HepG2 (cell line): Measurements from ENCODE around the gene ZNRF3. TPM values are rescaled to one million over a fixed set of nuclear protein-coding genes. Genes with fewer than 3 reads are reported as not detected.

Experiments used
- CREB1 ChIP-seq, 2 experiments: fragments of 450-650 bp in 1 of 2; IDR thresholded peaks; 2 replicates each; pipeline ENCODE4 v1.6.1; 2016 to 2017; ENCODE audit warnings: control low read depth in 1 of 2, mild to moderate bottlenecking in 1 of 2, missing compliant biosample characterization in 1 of 2, missing genetic modification characterization in 1 of 2
- EHMT2 ChIP-seq: fragments of 200-600 bp; sonication (generic); IDR thresholded peaks from 2 replicates; pipeline ENCODE4 v1.7.0; 2017; ENCODE audit warnings: antibody characterized with exemption, low read depth, low read length, borderline replicate concordance
- EZH2 ChIP-seq: conservative IDR thresholded peaks from 2 replicates; pipeline ENCODE4 v1.6.1; 2012; ENCODE audit warnings: mild to moderate bottlenecking, low read depth, low read length, moderate library complexity
- KLF16 ChIP-seq, 2 experiments: sonication (generic) in 1 of 2; formaldehyde crosslinking in 1 of 2; IDR thresholded peaks; 2 replicates each; pipeline versions ENCODE4 v1.6.1 to v1.8.0; 2016 to 2023; ENCODE audit warnings: missing genetic modification reagents in 2 of 2, missing compliant biosample characterization in 1 of 2
- SOX5 ChIP-seq: IDR thresholded peaks from 2 replicates; pipeline ENCODE4 v1.6.1; 2016; ENCODE audit warnings: borderline replicate concordance
- TCF12 ChIP-seq, 2 experiments: fragments of 450-650 bp in 1 of 2; sonication (generic) in 1 of 2; formaldehyde crosslinking in 1 of 2; IDR thresholded peaks; 2 replicates each; pipeline versions ENCODE4 v1.6.1 to v1.8.0; 2017 to 2022; ENCODE audit warnings: antibody characterized with exemption in 1 of 2, mild to moderate bottlenecking in 1 of 2, missing genetic modification reagents in 1 of 2, moderate library complexity in 1 of 2
- ZMYM2 ChIP-seq: sonication (generic); formaldehyde crosslinking; IDR thresholded peaks from 2 replicates; pipeline ENCODE4 v1.8.0; 2022; ENCODE audit warnings: mild to moderate bottlenecking, missing genetic modification reagents
- ZNF557 ChIP-seq: sonication (generic); formaldehyde crosslinking; IDR thresholded peaks from 2 replicates; pipeline ENCODE4 v1.4.0; 2020; ENCODE audit warnings: missing genetic modification reagents
- polyA plus RNA-seq, 8 experiments: library from polyadenylated mRNA; depleted of rRNA in 3 of 8; stranded (reverse) in 7 of 8; unstranded in 1 of 8; fragments of >200 nt; fragmentation: Illumina TruSeq in 4 of 8; extraction: Trizol in 4 of 8; gene quantifications; 2 replicates each; pipeline versions ENCODE4 v1.2.1 to v1.2.3, GENCODE V29; 2011 to 2016; ENCODE audit warnings: low read depth in 4 of 8, missing spikeins in 1 of 8, mixed read lengths in 1 of 8; ENCODE audit not compliant: insufficient read depth in 1 of 8
- total RNA-seq, 5 experiments: library from RNA; depleted of rRNA; stranded (reverse); fragments of >200 nt; fragmentation: Illumina TruSeq; extraction: Trizol; gene quantifications; 2 replicates each; pipeline ENCODE4 v1.2.3, GENCODE V29; 2016; ENCODE audit warnings: low read depth in 1 of 5
- TF ChIP-seq, protein P1 (sequence below): sonication (generic); formaldehyde crosslinking; IDR thresholded peaks from 2 replicates; pipeline ENCODE4 v1.4.0; 2020; ENCODE audit warnings: missing genetic modification reagents, borderline replicate concordance
- TF ChIP-seq, protein P2 (sequence below): sonication (generic); formaldehyde crosslinking; IDR thresholded peaks from 2 replicates; pipeline ENCODE4 v1.9.0; 2021; ENCODE audit warnings: missing genetic modification reagents, borderline replicate concordance
- TF ChIP-seq, protein P3 (sequence below), 2 experiments: sonication (generic) in 1 of 2; formaldehyde crosslinking in 1 of 2; IDR thresholded peaks; 2 replicates each; pipeline versions ENCODE4 v1.4.0 to v1.6.1; 2016 to 2020; ENCODE audit warnings: borderline replicate concordance in 1 of 2, low read depth in 1 of 2, mild to moderate bottlenecking in 1 of 2, missing genetic modification reagents in 1 of 2

Gene ZNRF3
- total and polyA plus RNA-seq, 2 of the 13 experiments (the other 11 are each of a cell fraction or from before 2014, with no cell fraction given): 20.3 to 36.7 TPM

DNA sequence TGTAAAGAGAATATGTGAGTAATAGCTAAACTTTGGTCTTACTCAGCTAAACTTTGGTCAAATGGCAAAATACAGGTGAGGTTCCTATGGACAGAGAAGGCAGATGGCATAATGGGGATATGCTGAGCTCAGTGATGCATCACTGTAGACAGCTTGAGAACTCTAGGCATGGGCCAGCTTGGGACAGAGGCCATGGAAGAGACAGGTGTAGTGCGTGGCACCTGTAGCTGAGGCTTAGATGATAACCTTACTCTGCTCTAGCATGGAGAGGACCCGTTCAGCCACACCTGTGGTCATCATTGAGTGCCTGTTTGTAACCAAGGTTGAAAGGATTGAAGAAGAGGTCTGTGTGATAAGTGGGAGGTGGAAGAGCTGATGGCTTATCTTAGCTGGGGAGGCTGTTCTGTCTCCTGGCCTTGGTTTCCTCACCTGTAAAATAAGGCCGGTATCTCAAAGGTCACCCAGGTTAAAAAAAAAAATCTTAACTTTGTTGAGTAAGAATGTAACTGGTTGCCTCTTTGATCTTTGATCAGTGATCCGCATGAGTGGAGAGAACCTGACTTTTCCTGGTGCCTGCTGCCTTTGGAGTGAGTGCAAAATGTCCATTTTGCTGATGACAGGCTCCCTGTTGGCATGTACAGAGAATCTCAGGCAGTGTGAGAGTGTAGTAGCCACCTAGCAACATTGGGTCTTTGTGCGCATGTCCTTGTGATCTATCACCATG, 48.6 kb downstream of the ZNRF3 start (continued):
- TF ChIP-seq TCF12 (IDR thresholded peaks at IDR 0.05) (no peak), TCF12 (CRISPR knock-in tag; IDR thresholded peaks at IDR 0.05) (no peak), ZMYM2 (CRISPR knock-in tag) (no peak), KLF16 (CRISPR knock-in tag; IDR thresholded peaks at IDR 0.05) (no peak), ZNF557 (CRISPR knock-in tag) (no peak), SOX5 (CRISPR knock-in tag) (peak; percentile 40), EHMT2 (peak; percentile 62; the same call in 1 of the 2 replicates), CREB1 (IDR thresholded peaks at IDR 0.05) (no peak), CREB1 (CRISPR knock-in tag; IDR thresholded peaks at IDR 0.05) (peak; percentile 39; the same call in 1 of the 2 replicates), EZH2 (no peak)
- TF ChIP-seq, protein P1, sequence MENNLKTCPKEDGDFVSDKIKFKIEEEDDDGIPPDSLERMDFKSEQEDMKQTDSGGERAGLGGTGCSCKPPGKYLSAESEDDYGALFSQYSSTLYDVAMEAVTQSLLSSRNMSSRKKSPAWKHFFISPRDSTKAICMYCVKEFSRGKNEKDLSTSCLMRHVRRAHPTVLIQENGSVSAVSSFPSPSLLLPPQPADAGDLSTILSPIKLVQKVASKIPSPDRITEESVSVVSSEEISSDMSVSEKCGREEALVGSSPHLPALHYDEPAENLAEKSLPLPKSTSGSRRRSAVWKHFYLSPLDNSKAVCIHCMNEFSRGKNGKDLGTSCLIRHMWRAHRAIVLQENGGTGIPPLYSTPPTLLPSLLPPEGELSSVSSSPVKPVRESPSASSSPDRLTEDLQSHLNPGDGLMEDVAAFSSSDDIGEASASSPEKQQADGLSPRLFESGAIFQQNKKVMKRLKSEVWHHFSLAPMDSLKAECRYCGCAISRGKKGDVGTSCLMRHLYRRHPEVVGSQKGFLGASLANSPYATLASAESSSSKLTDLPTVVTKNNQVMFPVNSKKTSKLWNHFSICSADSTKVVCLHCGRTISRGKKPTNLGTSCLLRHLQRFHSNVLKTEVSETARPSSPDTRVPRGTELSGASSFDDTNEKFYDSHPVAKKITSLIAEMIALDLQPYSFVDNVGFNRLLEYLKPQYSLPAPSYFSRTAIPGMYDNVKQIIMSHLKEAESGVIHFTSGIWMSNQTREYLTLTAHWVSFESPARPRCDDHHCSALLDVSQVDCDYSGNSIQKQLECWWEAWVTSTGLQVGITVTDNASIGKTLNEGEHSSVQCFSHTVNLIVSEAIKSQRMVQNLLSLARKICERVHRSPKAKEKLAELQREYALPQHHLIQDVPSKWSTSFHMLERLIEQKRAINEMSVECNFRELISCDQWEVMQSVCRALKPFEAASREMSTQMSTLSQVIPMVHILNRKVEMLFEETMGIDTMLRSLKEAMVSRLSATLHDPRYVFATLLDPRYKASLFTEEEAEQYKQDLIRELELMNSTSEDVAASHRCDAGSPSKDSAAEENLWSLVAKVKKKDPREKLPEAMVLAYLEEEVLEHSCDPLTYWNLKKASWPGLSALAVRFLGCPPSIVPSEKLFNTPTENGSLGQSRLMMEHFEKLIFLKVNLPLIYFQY (CRISPR knock-in tag): no peak
- TF ChIP-seq, protein P2, sequence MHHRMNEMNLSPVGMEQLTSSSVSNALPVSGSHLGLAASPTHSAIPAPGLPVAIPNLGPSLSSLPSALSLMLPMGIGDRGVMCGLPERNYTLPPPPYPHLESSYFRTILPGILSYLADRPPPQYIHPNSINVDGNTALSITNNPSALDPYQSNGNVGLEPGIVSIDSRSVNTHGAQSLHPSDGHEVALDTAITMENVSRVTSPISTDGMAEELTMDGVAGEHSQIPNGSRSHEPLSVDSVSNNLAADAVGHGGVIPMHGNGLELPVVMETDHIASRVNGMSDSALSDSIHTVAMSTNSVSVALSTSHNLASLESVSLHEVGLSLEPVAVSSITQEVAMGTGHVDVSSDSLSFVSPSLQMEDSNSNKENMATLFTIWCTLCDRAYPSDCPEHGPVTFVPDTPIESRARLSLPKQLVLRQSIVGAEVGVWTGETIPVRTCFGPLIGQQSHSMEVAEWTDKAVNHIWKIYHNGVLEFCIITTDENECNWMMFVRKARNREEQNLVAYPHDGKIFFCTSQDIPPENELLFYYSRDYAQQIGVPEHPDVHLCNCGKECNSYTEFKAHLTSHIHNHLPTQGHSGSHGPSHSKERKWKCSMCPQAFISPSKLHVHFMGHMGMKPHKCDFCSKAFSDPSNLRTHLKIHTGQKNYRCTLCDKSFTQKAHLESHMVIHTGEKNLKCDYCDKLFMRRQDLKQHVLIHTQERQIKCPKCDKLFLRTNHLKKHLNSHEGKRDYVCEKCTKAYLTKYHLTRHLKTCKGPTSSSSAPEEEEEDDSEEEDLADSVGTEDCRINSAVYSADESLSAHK (CRISPR knock-in tag): no peak
- TF ChIP-seq, protein P3, sequence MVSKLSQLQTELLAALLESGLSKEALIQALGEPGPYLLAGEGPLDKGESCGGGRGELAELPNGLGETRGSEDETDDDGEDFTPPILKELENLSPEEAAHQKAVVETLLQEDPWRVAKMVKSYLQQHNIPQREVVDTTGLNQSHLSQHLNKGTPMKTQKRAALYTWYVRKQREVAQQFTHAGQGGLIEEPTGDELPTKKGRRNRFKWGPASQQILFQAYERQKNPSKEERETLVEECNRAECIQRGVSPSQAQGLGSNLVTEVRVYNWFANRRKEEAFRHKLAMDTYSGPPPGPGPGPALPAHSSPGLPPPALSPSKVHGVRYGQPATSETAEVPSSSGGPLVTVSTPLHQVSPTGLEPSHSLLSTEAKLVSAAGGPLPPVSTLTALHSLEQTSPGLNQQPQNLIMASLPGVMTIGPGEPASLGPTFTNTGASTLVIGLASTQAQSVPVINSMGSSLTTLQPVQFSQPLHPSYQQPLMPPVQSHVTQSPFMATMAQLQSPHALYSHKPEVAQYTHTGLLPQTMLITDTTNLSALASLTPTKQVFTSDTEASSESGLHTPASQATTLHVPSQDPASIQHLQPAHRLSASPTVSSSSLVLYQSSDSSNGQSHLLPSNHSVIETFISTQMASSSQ (IDR thresholded peaks at IDR 0.05; ENCODE audit: low read depth): peak; percentile 55; the same call in 1 of the 2 replicates
- TF ChIP-seq, protein P3 (CRISPR knock-in tag; IDR thresholded peaks at IDR 0.05; ENCODE audit: borderline replicate concordance): peak; percentile 55; the same call in 1 of the 2 replicates
